ENCODE data around the gene PSAPL1. TPM values are rescaled to one million over a fixed set of nuclear protein-coding genes. Genes with fewer than 3 reads are reported as not detected.

Gene PSAPL1
- total RNA-seq, 1 donor from 2014 or later: not detected

DNA sequence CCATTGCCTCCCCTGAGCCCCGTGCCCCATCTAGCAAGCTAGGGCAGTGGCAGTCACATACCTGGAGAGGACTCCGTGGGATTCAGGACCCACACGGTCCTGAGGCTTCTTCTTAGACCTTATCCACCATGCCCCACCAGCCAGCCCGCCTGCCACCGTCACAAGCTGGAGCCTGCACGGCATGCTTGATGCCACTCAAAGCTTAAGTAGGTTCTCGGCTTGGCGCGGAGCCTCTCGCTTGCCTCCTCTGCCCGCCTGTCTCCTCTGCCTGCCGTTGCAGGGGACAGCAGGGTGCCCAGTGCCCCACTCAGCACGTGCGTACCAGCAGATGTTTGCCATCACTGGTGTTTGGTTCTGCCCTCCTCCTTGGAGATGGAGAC is 14.1 kb downstream of the PSAPL1 start:
- intact Hi-C loops (cut with micrococcal nuclease): no loop called here

DNA sequence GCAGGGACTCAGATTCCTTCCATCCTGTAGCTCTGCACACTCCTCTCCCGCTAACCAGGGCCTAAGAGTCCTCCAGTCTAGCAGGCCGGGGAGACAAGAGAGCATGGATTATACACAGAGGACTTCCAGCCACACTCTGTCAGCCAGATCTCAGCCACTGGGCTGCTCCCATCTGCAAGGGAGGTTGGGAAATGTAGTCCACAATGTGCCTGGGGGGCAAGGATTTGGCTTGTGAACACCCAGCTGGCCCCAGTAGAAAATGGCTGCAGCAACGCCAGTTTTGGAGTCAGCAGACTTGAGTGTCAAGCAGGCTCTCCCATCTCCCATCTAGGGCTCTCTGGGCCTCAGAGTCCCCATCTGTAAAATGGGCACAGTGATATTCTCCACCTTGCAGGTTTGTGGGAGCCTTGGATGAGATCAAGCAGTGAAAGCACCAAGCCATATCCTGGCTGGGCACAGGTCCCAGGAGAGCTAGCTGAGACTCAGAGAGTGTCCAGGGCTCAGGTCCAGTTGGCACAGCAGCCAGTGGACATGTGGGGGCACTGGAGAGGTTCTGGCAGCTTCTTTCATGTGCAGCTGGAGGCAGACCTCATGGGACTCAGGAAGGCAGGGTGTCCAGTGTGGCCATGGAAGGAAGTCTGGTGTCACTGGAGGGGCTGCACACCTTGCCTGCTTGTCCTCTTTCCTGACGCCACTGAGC is 14.6 kb downstream of the PSAPL1 start:
- intact Hi-C loops (cut with micrococcal nuclease): no loop called here

DNA sequence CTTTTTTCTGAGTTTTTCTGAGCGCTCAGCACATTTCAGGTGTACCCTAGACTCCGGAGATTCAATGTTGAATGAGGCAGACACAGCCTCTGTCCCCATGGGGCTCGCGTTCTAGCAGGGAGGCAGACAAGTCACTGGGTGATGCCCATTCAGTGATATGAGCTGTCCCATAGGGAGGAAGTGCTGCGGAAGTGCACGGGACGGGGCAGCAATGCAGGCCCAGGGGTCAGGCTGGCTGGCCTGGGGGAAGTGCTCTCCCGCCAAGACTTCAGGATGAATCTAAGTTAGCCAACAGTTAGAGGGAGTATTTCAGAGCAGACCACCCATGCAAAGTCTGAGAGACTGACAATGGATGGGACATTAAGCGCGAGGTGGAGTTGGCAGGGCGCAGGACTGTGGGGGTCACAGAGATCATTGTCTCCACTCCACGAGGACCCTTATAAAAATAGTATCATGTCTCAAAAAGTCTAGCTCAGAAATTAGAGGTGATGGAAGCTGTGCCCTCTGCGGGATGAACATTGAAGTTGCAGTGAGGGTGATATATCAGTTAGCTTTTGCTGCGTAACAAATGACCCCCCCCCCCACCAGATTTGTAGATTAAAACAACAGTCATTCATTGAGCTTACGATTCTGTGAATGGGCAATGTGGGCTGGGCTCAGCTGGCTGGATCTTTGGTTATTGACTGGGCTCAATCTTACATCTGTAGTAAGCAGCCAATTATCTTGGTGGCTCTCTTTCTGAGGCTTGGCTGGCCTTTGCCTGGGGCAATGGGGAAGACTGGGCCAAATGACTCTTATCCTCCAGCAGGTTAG is 16.4 kb downstream of the PSAPL1 start:
- intact Hi-C loops (cut with micrococcal nuclease): no loop called here

DNA sequence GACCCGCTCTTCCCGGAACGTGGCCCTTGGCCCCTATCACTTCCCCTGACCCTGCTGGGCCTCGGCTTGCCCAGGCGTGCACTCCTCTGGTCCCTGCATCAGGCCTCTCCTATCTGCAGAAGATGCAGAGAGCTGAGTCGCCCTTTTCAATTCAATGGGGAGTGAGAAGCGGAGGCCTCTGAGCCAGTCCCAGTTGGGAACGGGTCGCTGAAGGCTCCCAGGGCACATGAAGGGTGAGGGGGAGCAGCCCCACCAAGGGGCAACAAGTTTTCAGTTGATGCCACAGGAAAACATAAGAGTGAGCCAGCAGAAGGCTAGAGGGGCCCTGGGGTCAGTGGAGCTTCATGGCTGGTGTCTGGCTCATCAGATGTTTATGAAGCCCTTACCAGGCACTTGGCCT is 17.1 kb downstream of the PSAPL1 start:
- intact Hi-C loops (cut with micrococcal nuclease): no loop called here

DNA sequence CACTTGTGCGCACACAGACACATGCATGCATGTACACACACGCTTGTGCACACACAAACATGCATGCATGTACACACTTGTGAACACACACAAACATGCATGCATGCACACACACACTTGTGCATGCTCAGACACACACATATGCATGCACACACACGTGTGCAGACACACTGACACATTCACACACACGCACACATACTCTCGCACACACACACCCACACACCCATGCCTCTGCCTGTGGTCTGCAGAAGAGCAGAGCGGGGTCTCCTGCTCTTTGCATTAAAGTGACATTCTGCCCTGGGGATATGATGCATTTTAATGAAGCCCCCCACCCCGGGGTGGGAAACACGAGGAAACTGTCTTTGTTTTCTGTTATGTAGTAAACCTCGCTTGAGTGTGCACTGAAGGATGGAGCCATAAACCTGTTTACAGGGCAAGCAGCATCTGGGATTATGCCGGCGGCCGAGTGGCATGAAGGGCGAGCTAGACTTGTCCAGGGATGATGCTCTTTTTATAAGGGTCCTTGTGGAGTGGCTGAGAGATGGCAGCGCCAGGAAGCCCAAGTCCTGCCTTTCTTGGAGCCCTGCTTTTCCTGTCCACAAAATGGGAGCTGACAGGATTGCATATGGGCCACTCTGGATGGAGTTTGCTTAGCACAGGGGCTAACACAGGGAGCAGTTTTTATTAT is 17.8 kb downstream of the PSAPL1 start:
- intact Hi-C loops (cut with micrococcal nuclease): no loop called here

DNA sequence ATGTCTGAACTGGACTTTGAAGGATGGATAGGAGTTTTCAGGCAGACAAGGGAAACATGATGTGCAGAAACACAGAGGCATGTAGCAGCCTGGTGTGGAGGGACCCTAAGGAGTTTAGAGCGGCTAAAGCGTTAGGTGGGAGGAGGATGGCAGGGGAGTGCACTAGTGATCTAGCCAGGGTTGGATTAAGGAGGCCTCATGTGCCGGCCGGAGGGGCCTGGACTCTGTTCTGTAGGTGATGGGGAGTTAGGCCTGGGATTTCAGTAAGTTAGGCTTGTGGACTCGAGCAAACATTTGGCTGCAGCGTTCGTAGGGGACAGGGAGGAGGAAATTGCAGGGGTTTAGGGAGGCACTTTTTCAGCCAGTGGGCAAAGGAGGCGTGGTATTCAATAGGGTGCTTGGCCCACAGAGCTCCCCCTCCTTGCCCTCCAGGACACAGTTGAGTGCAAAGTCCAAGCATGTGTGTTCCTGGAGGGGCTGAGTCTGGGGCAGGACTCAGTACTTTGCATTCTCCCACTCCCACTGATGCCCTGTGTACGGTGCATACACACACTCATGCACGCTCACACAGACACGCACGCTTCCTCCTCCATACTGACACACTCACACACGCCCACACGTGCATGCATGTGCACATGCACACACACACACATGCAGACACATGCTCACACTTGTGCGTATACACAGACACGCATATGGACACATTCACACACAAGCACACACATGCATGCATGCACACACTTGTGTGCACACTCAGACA is 18.6 kb downstream of the PSAPL1 start:
- intact Hi-C loops (cut with micrococcal nuclease): no loop called here

DNA sequence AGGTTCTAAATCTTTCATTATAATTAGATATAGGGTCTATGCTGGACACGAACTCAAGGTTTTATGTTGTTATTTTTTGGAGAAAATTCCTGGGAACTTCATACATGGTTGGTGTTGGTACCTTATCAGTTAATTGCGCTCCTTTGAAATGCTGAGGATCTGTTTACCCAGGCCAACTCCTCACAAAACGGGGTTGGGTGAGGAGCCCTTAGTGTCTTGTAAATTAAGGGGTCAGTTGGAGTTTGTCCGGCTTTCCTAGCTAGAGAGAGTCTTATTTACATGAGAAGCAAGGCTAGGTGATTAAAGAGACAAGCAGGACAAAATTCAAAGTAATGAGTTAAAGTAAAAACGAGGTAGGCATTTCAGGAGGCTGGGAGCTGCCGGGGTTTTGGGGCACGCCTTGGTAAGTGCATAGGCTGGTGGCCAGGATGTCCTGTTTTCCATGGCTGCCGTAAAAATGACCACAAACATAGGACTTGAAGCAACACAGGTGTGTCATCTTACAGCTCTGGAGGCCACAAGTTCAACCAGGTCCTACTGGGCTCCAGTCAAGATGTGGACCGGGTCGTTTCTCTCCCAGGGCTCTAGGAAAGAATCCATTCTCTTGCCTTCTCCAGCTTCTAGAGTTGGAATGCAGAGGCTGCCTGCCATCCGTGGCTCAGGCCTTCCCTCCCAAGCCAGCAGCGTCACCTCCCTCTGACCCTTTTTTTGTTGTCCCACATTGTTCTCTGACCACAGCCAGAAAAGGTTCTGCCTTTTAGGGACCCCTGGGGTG is 19.8 kb downstream of the PSAPL1 start:
- intact Hi-C loops (cut with micrococcal nuclease): no loop called here

DNA sequence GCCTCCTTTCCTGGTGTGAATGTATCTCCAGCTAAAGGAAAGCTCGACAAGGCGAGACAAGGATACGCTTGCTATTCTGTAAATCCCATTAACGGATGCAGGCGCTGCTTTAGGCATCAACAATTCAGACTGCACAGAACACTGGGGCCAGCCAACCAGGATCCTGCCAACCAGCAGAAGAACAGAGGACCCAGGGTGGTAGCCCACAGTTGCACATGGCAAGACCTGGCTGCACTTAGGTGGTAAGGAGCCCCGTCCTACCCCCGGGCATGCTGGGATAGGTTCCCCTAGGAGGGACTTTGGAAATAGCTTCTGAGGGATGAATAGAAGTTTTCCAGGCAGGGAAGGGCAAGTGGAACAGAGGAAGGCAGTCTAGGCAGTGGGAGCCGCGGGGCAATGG is 20.7 kb downstream of the PSAPL1 start:
- intact Hi-C loops (cut with micrococcal nuclease): no loop called here

DNA sequence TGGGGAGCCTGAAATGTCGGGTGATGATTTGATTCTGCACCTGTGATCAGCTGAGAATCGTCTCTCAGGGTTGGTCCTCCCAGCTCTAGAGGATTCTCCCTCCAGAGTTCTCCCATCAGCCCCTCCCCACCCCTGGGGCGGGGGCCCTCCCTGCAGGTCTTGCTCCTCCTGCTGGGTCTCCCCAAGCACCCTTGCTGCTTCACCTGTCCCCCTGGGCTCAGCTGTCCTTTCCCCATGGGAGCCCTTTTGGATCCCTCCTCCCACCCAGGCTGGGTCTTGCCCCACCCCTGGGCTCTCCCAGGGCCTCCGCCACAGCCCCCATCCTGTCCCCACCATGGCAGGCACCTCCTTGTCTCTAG is 22.2 kb downstream of the PSAPL1 start:
- intact Hi-C loops (cut with micrococcal nuclease): no loop called here

DNA sequence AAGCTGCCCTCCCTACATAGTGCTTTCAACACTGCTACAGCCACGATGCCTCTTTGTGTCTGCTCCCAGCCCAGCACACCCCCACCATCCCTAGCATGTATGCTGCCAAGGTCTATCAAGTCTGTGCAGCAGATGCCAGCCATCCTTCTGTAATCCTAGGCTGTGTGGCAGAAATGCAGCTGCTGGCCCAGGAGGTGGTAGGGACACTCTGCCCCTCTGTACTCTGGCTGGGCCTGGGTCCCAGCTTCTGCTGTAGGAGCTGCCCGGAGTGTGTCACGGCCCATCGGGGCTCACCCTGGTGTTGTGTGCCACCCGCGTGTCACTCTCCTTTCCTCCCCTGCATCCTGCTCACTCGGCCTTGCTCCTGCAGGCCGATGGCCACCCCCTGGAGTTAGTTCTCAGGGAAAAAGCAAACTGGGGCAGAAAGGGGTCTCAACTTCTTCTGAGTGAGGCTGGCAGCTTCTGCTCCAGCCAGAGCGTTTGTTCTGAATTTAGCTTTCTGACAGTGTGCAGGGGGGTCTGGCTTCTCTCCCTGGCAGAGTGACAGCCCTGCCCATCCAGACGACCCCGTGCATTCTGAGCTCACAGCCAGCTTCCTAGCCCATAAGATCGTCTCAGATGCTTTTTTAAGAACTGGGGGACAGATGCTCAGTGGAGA is 22.7 kb downstream of the PSAPL1 start:
- intact Hi-C loops (cut with micrococcal nuclease): no loop called here

DNA sequence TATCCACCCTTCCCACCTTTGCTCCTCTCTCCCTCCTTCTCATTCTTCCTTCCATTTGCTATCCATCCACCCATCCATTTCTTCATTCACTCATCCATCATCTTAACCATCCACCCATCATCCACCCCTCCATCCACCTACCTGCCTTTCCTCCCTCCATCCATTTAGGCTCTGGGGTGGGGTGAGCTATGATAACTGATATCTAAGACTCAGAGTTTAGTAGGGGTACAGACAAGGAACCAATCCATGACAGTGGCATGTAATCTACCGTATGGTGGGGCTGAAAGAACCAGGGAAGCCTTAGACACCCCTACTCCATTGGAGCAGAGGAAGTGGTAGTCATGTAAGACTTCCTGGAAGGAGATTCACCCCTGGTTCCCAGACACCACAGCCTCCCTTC is 23.2 kb downstream of the PSAPL1 start:
- intact Hi-C loops (cut with micrococcal nuclease): no loop called here

DNA sequence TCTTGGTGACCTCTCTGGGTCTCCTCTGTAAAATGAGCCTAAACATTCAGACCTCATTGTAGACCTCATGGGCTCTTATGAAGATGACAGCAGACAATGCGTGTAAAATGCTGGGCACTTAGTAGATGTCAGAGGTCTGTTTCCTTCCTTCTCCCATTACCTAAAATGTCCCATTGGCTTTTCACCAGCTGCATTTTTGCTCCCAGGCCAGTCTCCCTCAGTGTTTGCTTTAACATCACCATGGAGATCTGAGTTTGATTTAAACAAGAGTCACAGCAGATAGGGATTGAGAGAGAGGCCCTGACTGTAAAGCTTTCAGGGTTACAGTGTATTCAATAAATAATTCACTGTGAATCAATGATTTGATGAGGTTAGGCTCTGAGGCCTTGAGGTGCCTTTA is 24.3 kb downstream of the PSAPL1 start:
- intact Hi-C loops (cut with micrococcal nuclease): no loop called here

DNA sequence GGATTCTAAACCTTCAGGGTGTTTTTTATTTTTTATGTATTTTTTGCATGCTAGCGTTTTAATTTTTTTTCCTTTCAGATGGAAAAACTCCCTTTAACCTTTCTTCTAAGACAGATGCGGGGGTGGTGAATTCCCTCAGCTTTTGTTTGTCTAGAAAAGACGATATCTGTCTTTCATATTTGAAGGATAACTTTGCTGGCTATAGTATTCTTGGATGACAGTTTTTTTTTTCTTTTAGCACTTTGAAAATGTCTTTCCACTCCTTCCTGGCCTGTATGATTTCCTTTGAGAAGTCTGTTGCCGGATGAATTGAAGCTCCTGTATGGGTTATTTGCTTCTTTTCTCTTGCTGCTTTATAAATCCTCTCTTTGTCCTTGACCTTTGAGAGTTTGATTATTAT is 26.6 kb downstream of the PSAPL1 start:
- intact Hi-C loops (cut with micrococcal nuclease): no loop called here

DNA sequence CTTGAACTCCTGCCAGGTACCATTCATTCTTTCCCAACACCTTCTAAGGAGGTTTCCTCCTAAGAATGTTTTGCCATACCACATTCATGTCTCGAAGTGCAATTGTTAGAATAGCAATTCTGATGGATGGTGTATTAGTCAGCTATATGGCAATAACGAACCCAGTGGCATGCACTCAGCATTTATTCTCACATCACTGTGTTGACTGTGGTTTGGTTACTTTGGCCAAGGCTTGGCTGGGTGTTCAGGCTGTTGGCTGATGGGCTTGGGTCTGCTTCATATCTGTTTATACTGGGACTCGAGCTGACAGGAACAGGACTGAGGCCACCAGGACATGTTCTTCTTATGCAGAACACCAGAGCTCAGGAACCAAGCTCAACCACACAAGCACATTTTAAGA is 31.7 kb downstream of the PSAPL1 start:
- intact Hi-C loops (cut with micrococcal nuclease): no loop called here

DNA sequence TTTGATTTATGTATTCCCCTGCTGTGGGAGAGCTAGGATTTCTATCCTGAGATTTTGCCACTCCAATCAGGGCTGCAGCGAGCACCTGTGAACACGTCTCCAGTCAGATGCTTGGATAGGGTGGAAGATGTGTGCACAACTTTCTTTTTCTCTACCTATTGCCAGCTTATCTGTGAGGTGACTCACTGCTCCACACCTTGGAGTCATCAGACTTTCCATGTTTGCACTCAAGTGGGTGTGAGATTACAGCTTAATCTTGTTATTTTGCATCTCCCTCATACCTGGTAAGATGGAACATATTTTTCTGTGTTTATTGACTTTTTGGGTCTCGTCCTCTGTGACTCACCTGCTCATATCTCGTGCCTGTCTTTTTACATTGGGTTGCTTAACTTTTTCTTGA is 32.2 kb downstream of the PSAPL1 start:
- intact Hi-C loops (cut with micrococcal nuclease): no loop called here

DNA sequence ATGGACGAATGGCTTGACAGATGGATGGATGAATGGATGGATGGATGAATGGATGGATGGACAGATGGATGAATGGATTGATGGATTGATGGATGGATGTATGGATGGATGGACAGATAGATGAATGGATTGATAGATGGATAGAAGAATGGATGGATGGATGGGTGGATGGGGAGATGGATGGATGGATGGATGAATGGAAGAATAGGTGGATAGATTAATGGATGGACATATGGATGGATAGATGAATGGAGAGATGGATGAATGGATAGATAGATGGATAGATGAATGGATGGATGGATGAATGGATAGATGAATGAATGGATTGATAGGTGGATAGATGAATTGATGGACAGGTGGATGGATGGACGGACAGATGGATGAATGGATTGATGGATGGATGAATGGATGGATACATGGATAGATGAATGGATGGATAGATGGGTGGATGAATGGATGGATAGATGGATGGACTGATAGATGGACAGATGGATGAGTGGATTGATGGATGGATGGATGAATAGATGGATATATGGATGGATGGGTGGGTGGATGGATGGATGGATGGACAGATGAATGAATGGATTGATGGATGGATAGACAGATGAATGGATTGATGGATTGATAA is 33.9 kb downstream of the PSAPL1 start:
- intact Hi-C loops (cut with micrococcal nuclease): no loop called here

DNA sequence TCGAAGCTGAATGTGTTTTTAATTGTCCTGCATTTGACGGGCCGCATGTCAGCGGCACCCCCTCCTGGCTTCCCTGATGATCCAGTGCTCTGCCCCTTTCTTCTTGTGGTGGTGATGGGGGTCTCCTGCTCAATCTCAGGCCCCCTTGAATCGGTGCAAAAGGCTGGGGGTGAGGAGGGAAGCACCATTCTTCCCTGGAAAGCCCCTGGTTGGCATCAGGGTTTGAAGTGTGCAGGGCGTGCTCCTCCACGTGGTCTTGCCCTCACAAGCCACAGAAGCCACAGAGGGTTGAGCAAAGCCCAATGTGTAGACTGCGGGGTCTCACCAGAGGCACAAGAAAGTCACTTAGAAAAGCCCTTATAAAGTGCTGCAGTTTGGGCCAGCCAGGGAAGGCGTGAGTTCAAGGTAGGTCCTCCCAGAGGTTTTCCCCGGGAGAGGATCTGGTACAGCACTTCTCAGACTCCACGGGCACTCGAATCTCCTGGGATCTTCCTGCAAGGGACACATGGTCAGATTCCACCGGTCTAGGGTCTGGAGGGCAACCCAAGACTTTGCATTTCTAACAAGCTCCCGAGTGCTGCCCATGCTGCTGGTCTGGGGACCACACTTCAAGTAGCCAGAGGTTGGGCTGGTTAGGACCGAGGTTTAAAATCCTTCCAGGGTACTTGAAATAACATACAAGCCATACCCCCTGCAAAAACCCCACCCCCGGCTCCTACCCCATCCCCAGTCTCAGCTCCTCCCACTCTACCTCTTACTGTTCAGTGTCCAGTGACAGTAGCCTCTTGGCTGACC is 35.1 kb downstream of the PSAPL1 start:
- intact Hi-C loops (cut with micrococcal nuclease): no loop called here

DNA sequence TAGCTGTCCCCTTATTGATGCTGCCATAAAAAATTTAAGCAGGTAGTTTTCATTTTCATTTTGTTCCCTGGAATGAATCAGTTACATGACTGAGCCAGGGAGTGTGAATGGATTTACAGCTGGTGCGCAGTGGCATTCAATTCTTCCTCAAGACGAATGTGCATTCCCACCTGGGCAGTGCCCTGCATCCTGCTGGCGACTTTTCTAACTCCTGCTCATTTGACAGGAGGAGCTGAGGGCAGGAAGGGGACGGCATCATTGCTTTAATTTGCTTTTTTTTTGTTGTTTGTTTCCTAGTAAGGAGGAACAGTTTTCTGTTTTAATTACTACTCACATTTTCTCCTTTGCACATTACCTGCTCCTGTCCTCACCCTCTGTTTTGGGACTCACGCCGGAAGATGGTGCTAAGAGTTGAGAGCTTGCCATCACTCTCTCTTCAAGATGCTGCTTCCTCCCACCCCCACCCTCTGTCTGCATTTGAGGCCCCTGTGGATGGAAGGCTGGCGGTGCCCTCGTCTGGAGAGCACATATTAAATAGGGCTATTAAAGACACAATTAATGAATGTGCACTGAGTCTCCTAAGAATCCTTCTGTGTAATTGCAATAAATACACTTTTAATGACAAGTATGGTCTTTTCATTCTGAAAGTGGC is 35.8 kb downstream of the PSAPL1 start:
- intact Hi-C loops (cut with micrococcal nuclease): no loop called here

DNA sequence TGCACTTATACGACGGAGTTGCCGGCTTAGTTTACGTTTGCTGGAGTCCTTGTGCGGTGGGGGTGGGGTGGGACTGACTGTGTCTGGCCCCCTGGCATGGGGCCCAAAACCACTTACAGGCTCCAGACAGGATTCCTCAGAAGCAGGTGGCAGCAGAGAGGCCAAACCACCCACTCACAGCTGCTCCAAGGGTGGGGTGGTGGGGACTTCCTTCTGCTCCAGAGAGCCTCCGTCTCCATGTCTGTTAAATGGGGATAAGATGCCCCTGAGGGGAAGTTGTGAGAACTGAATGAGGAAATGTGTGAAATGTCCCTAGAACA is 36.7 kb downstream of the PSAPL1 start:
- intact Hi-C loops (cut with micrococcal nuclease): no loop called here
